Upper lobe of right lung (tissue), 1 donor: Measurements from ENCODE around the gene RPGR. TPM values are rescaled to one million over a fixed set of nuclear protein-coding genes. Genes with fewer than 3 reads are reported as not detected.
A peak's percentile ranks its signal among the peaks of the same experiment; 100 is the strongest.

Source experiments
- ATAC-seq: fragments of 200-7000 bp; cut with Tn5 transposase; one replicate; pipeline ENCODE4 v1.9.1; 2020; ENCODE audit warnings: mild to moderate bottlenecking, moderate library complexity
- DNase-seq: peaks from one replicate; pipeline ENCODE4 v3.0.0-alpha.2; 2020
- H3K27ac ChIP-seq: fragments of 200-600 bp; one replicate; pipeline ENCODE4 v1.8.0; 2022
- H3K27me3 ChIP-seq: fragments of 200-600 bp; one replicate; pipeline ENCODE4 v1.8.0; 2022; ENCODE audit warnings: mild to moderate bottlenecking
- H3K36me3 ChIP-seq: fragments of 200-600 bp; one replicate; pipeline ENCODE4 v1.8.0; 2022
- H3K4me1 ChIP-seq: fragments of 200-600 bp; one replicate; pipeline ENCODE4 v1.8.0; 2022
- H3K4me3 ChIP-seq: fragments of 200-600 bp; one replicate; pipeline ENCODE4 v1.8.0; 2022; ENCODE audit warnings: mild to moderate bottlenecking
- H3K9me3 ChIP-seq: fragments of 200-600 bp; one replicate; pipeline ENCODE4 v1.8.0; 2022
- CTCF ChIP-seq: fragments of 200-600 bp; IDR thresholded peaks from one replicate; pipeline ENCODE4 v1.8.0; 2022; ENCODE audit warnings: antibody characterized with exemption
- intact Hi-C: fragments of 100-400 bp; cut with DNase I; formaldehyde crosslinking; loops from one replicate; pipeline ENCODE4 v1.11.0; 2022
- total RNA-seq: library from RNA; stranded (reverse); fragmentation: NEBNext Ultra II Directional; extraction: Animal tissue kit (Norgen Biotek cat#: 25700); gene quantifications from one replicate; pipeline ENCODE4 v1.2.1, GENCODE V29; 2021
- donor health status: DM: no; HTN: yes; CAD: no; lungs with severe emphysema.

Gene RPGR
- total RNA-seq, 1 donor from 2014 or later = 18.0 TPM

DNA sequence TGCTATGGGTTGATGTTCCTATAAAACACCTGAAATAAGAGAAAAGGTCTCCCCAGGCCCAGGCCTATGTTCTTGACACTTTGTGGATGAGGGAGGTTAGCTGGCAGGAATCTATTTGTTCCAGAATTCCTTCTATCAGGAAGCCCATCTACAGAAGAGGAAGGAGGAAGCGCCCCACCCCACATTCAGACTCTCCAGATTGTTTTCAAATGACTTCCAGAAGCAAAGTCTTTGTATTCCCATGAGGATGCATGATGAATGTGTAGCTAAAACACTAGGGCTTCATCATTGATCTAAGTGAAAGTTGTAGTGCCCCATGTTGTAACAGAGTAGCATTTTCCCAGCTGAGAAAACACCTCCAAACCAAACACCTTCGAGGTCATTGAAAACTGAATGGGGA lies 41.5 kb upstream of the RPGR start:
- ATAC-seq (no peak), DNase-seq (no peak)
- no peaks in the 10 kb centered on the region for H3K36me3 ChIP-seq
- H3K4me1 ChIP-seq = no peaks in the 10 kb centered on the region
- no peaks in the 10 kb centered on the region for H3K27me3 ChIP-seq
- intact Hi-C loops = no loop called here
- H3K27ac ChIP-seq = no peak overlapping the region
- H3K9me3 ChIP-seq = no peaks in the 10 kb centered on the region
- no peak overlapping the region for H3K4me3 ChIP-seq
- TF ChIP-seq CTCF = no peak

- no peaks in the 10 kb centered on the region for H3K27me3 ChIP-seq
- DNase-seq = no peak
- no peak overlapping the region for H3K4me3 ChIP-seq
- intact Hi-C loops = no loop called here
- no peaks in the 10 kb centered on the region for H3K36me3 ChIP-seq
- H3K9me3 ChIP-seq = no peaks in the 10 kb centered on the region
- TF ChIP-seq CTCF = no peak
- no peaks in the 10 kb centered on the region for H3K4me1 ChIP-seq
- peak; percentile 50 for ATAC-seq
- H3K27ac ChIP-seq = no peak overlapping the region
Observed at GRCh38 chrX:38365954-38366353, 38.6 kb upstream of the RPGR start.

- Histone ChIP-seq H3K4me1 (no peaks in the 10 kb centered on the region), H3K36me3 (no peaks in the 10 kb centered on the region), H3K27ac (no peak overlapping the region), H3K27me3 (no peaks in the 10 kb centered on the region), H3K4me3 (no peak overlapping the region), H3K9me3 (no peaks in the 10 kb centered on the region)
- DNase-seq (no peak), ATAC-seq (no peak)
- intact Hi-C loops = no loop called here
- no peak for TF ChIP-seq CTCF
Observed at GRCh38 chrX:38363046-38363445, 35.7 kb upstream of the RPGR start.

GRCh38 chrX:38357747-38358673 lies 30.7 kb upstream of the RPGR start:
- no peaks in the 10 kb centered on the region for H3K36me3 ChIP-seq
- intact Hi-C loops = no loop called here
- H3K4me3 ChIP-seq = no peak overlapping the region
- DNase-seq (no peak), ATAC-seq (no peak)
- no peak for TF ChIP-seq CTCF
- H3K4me1 ChIP-seq = no peaks in the 10 kb centered on the region
- no peaks in the 10 kb centered on the region for H3K9me3 ChIP-seq
- H3K27me3 ChIP-seq = no peaks in the 10 kb centered on the region
- peak overlapping the region; percentile 30 for H3K27ac ChIP-seq

GRCh38 chrX:38356401-38356800 lies 29.1 kb upstream of the RPGR start:
- H3K4me1 ChIP-seq = no peaks in the 10 kb centered on the region
- no peaks in the 10 kb centered on the region for H3K9me3 ChIP-seq
- ATAC-seq (no peak), DNase-seq (no peak)
- TF ChIP-seq CTCF = no peak
- no peaks in the 10 kb centered on the region for H3K27me3 ChIP-seq
- H3K4me3 ChIP-seq = no peak overlapping the region
- intact Hi-C loops = no loop called here
- no peak overlapping the region for H3K27ac ChIP-seq
- no peaks in the 10 kb centered on the region for H3K36me3 ChIP-seq
